NB4 (cell line): ENCODE data around the gene OTULINL.

ENCODE experiments used
- CTCF ChIP-seq: IDR thresholded peaks from one replicate; pipeline ENCODE4 v1.5.1; 2012; ENCODE audit warnings: low read depth, low read length
- MAX ChIP-seq: IDR thresholded peaks from 2 replicates; pipeline ENCODE4 v1.6.1; 2011; ENCODE audit warnings: low read depth, low read length
- POLR2A ChIP-seq: IDR thresholded peaks from 2 replicates; pipeline ENCODE4 v1.6.1; 2011; ENCODE audit warnings: mild to moderate bottlenecking; ENCODE audit not compliant: insufficient read length; ENCODE audit errors: extremely low read depth

- TF ChIP-seq CTCF (no peak), MAX (no peak), POLR2A (no peak)
These were observed 33.9 kb upstream of the OTULINL start for GRCh38 chr5:14547666-14548065.
